Eye (tissue), 1 donor: ENCODE data around the gene ATF7IP.
A peak's percentile ranks its signal among the peaks of the same experiment; 100 is the strongest.
"Not testable (repeated sequence)": the region's sequence is repeated elsewhere in the genome, so short reads cannot be mapped to it uniquely, and the experiment has no call there.

Experiments
- DNase-seq: peaks from one replicate; pipeline ENCODE4 v3.0.0-alpha.2; 2015

Gene ATF7IP

GRCh38 chr12:14369311-14369710 is 3.8 kb downstream of the ATF7IP start:
- no peak for DNase-seq

GRCh38 chr12:14373217-14373616 is 7.7 kb downstream of the ATF7IP start:
- no peak for DNase-seq

- no peak for DNase-seq
Measured at GRCh38 chr12:14379508-14379907, 14.0 kb downstream of the ATF7IP start.

GRCh38 chr12:14384783-14385638 is 19.5 kb downstream of the ATF7IP start:
- peak; percentile 97 for DNase-seq

GRCh38 chr12:14387219-14387871 is 21.9 kb downstream of the ATF7IP start:
- DNase-seq, result no peak

GRCh38 chr12:14390449-14390848 is 25.0 kb downstream of the ATF7IP start:
- DNase-seq, result no peak

GRCh38 chr12:14390870-14391530 is 25.5 kb downstream of the ATF7IP start:
- DNase-seq, result no peak

- no peak for DNase-seq
Measured at GRCh38 chr12:14393751-14394150, 28.3 kb downstream of the ATF7IP start.

- peak; percentile 91 for DNase-seq
Measured at GRCh38 chr12:14394317-14395073, 29.0 kb downstream of the ATF7IP start.

- no peak for DNase-seq
Measured at GRCh38 chr12:14395074-14395778, 29.7 kb downstream of the ATF7IP start.

GRCh38 chr12:14396071-14396470 is 30.6 kb downstream of the ATF7IP start:
- DNase-seq, result no peak

- DNase-seq, result no peak
Measured at GRCh38 chr12:14399871-14400270, 34.4 kb downstream of the ATF7IP start.

- no peak for DNase-seq
Measured at GRCh38 chr12:14400599-14400998, 35.1 kb downstream of the ATF7IP start.

GRCh38 chr12:14401267-14401666 is 35.8 kb downstream of the ATF7IP start:
- not testable (repeated sequence) for DNase-seq

- DNase-seq, result no peak
Measured at GRCh38 chr12:14402697-14403096, 37.2 kb downstream of the ATF7IP start.

GRCh38 chr12:14403293-14403692 is 37.8 kb downstream of the ATF7IP start:
- DNase-seq, result no peak

- peak; percentile 93 for DNase-seq
Measured at GRCh38 chr12:14403711-14404196, 38.3 kb downstream of the ATF7IP start.

- DNase-seq, result not testable (repeated sequence)
Measured at GRCh38 chr12:14405407-14405806, 39.9 kb downstream of the ATF7IP start.

GRCh38 chr12:14408208-14408607 is 42.7 kb downstream of the ATF7IP start:
- DNase-seq, result peak; percentile 52

- DNase-seq, result no peak
Measured at GRCh38 chr12:14410177-14410576, 44.7 kb downstream of the ATF7IP start.

GRCh38 chr12:14410841-14411569 is 45.5 kb downstream of the ATF7IP start:
- no peak for DNase-seq
